ENCODE data around the gene RBM38.
"Not testable (repeated sequence)": the region's sequence is repeated elsewhere in the genome, so short reads cannot be mapped to it uniquely, and the experiment has no call there.

Gene RBM38

GRCh38 chr20:57430201-57430596, 39.0 kb downstream of the RBM38 start:
- CTCF ChIA-PET; H3K9me3 ChIP-seq (ENCODE audit: control insufficient read depth, insufficient read depth, low read depth, low read length); POLR2A ChIA-PET; H3K4me3 ChIP-seq (ENCODE audit: low read depth, low read length); H3K27ac ChIP-seq (ENCODE audit: extremely low read depth, low read depth, low read length); H3K4me1 ChIP-seq (ENCODE audit: control insufficient read depth, insufficient read depth, low read length); H3K36me3 ChIP-seq (ENCODE audit: control insufficient read depth in 2 of 2, insufficient read depth in 1 of 2, low read length in 2 of 2): not testable (repeated sequence)
- peak; percentile 82 for TF ChIP-seq ZNF121 (tag by site-specific recombination; IDR thresholded peaks at IDR 0.05)

- ChIA-PET CTCF (interaction anchor here (1.0 kb wide), 1 partner anchor 64 kb away, joined by 4 read pairs; no protein-coding TSS in a partner anchor), POLR2A (interaction anchor here (0.7 kb wide), 1 partner anchor 167 kb away, joined by 5 read pairs; no protein-coding TSS in a partner anchor)
- H3K4me1 ChIP-seq (ENCODE audit: control insufficient read depth, insufficient read depth, low read length), result peaks cover 4% of the 10 kb centered on the region
These were observed 40.3 kb downstream of the RBM38 start for GRCh38 chr20:57431539-57431835.

More at GRCh38 chr20:57431539-57431835, 40.3 kb downstream of the RBM38 start:
- H3K36me3 ChIP-seq (ENCODE audit: control insufficient read depth in 2 of 2, insufficient read depth in 1 of 2, low read length in 2 of 2), result no peaks in the 10 kb centered on the region
- no peak overlapping the region for H3K27ac ChIP-seq (ENCODE audit: extremely low read depth, low read depth, low read length)
- TF ChIP-seq ZNF48 (tag by site-specific recombination; IDR thresholded peaks at IDR 0.05), result no peak
- no peak for TF ChIP-seq ZBTB44 (tag by site-specific recombination; IDR thresholded peaks at IDR 0.05)
- TF ChIP-seq SCRT2 (tag by site-specific recombination; IDR thresholded peaks at IDR 0.05), result no peak
- TF ChIP-seq IKZF3 (tag by site-specific recombination; IDR thresholded peaks at IDR 0.05), result no peak
- TF ChIP-seq TSHZ1 (tag by site-specific recombination; IDR thresholded peaks at IDR 0.05; ENCODE audit: borderline replicate concordance), result no peak
- TF ChIP-seq BCL11B (tag by site-specific recombination; IDR thresholded peaks at IDR 0.05; ENCODE audit: low read depth), result no peak
- no peak for TF ChIP-seq ZSCAN16 (tag by site-specific recombination; IDR thresholded peaks at IDR 0.05)
- no peak for TF ChIP-seq HOXD13 (CRISPR knock-in tag; IDR thresholded peaks at IDR 0.05; ENCODE audit: borderline replicate concordance)
- no peak for TF ChIP-seq ZNF776 (tag by site-specific recombination; IDR thresholded peaks at IDR 0.05; ENCODE audit: borderline replicate concordance)
- TF ChIP-seq ZNF621 (tag by site-specific recombination; IDR thresholded peaks at IDR 0.05), result no peak
- no peak for TF ChIP-seq PATZ1 (tag by site-specific recombination; IDR thresholded peaks at IDR 0.05)
- TF ChIP-seq ZNF292 (tag by site-specific recombination; IDR thresholded peaks at IDR 0.05; ENCODE audit: borderline replicate concordance, low read depth), result no peak
- H3K9me3 ChIP-seq (ENCODE audit: control insufficient read depth, insufficient read depth, low read depth, low read length), result no peaks in the 10 kb centered on the region
- H3K4me3 ChIP-seq (ENCODE audit: low read depth, low read length), result no peak overlapping the region
